GM12874 (cell line): Measurements from ENCODE around the gene ARSA.

Experiments used
- CTCF ChIP-seq: IDR thresholded peaks from 2 replicates; pipeline ENCODE4 v1.5.1; 2011; ENCODE audit warnings: low read depth, mild to moderate bottlenecking, control low read depth, low read length, moderate library complexity; ENCODE audit not compliant: insufficient read depth

ARSA gene

GRCh38 chr22:50640857-50641647 is 13.1 kb upstream of the ARSA start:
- no peak for TF ChIP-seq CTCF

GRCh38 chr22:50635591-50635990 is 7.6 kb upstream of the ARSA start:
- no peak for TF ChIP-seq CTCF

GRCh38 chr22:50633771-50634170 is 5.8 kb upstream of the ARSA start:
- TF ChIP-seq CTCF, result no peak

GRCh38 chr22:50633086-50633485 is 5.1 kb upstream of the ARSA start:
- TF ChIP-seq CTCF, result no peak

- TF ChIP-seq CTCF, result no peak
These were observed 2.4 kb upstream of the ARSA start for GRCh38 chr22:50630376-50630775.

- TF ChIP-seq CTCF, result no peak
These were observed 687 bp upstream of the ARSA start for GRCh38 chr22:50628543-50629134.

GRCh38 chr22:50626850-50627641 is 906 bp downstream of the ARSA start:
- TF ChIP-seq CTCF, result no peak
